DOHH2 (cell line): ENCODE measurements around the gene CSRNP3.

Experiments
- EZH2phosphoT487 ChIP-seq: fragments of 200-600 bp; sonication (generic); IDR thresholded peaks from 2 replicates; pipeline ENCODE4 v1.6.1; 2017; ENCODE audit warnings: borderline replicate concordance, mild to moderate bottlenecking, antibody characterized with exemption, low read length, moderate library complexity, mixed read lengths
- TF ChIP-seq, protein P1 (sequence below): fragments of 200-600 bp; sonication (generic); IDR thresholded peaks from one replicate; pipeline ENCODE4 v1.5.1; 2014; ENCODE audit warnings: antibody characterized with exemption, mild to moderate bottlenecking, low read depth, low read length; ENCODE audit not compliant: poor library complexity, severe bottlenecking

DNA sequence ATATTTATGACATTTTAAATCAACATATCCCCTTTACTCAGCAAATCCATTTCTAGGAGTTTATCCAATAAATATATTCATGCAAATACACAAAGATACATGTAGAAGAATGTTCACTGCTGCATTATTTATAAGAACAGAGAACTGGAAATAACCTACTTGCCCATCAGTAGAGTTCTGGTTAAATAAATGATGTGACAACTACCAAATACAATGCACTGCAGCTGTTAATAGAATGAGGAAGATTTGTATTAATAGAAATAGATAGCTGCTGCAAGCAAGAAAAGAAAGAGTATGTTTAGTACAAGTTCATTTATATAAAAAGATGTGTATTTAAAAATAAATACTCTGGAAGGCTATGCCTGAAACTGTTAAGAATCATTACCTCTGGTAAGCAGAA lies 49.3 kb upstream of the CSRNP3 start:
- TF ChIP-seq, protein P1, sequence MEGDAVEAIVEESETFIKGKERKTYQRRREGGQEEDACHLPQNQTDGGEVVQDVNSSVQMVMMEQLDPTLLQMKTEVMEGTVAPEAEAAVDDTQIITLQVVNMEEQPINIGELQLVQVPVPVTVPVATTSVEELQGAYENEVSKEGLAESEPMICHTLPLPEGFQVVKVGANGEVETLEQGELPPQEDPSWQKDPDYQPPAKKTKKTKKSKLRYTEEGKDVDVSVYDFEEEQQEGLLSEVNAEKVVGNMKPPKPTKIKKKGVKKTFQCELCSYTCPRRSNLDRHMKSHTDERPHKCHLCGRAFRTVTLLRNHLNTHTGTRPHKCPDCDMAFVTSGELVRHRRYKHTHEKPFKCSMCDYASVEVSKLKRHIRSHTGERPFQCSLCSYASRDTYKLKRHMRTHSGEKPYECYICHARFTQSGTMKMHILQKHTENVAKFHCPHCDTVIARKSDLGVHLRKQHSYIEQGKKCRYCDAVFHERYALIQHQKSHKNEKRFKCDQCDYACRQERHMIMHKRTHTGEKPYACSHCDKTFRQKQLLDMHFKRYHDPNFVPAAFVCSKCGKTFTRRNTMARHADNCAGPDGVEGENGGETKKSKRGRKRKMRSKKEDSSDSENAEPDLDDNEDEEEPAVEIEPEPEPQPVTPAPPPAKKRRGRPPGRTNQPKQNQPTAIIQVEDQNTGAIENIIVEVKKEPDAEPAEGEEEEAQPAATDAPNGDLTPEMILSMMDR, result no peak
- TF ChIP-seq EZH2phosphoT487, result no peak
